Neural progenitor cell (in vitro differentiated cells): ENCODE data around the gene FERD3L. TPM values are rescaled to one million over a fixed set of nuclear protein-coding genes. Genes with fewer than 3 reads are reported as not detected.
"Not testable (repeated sequence)": the region's sequence is repeated elsewhere in the genome, so short reads cannot be mapped to it uniquely, and the experiment has no call there.

Source experiments
- DNase-seq: peaks from one replicate; pipeline ENCODE4 v3.0.0-alpha.2; 2016; ENCODE audit warnings: low spot score
- H2AFZ ChIP-seq: fragments of 200-600 bp; sonication (generic); replicated peaks from 2 replicates; pipeline ENCODE4 v1.6.1; 2016; ENCODE audit warnings: antibody characterized with exemption
- H3F3A ChIP-seq: fragments of 200-600 bp; sonication (generic); 2 replicates; pipeline ENCODE4 v1.6.1; 2016; ENCODE audit warnings: antibody characterized with exemption, low read depth
- H3K27ac ChIP-seq: fragments of 200-600 bp; sonication (generic); 2 replicates; pipeline ENCODE4 v1.5.1; 2016; ENCODE audit warnings: mild to moderate bottlenecking
- H3K27me3 ChIP-seq: fragments of 200-600 bp; sonication (generic); 2 replicates; pipeline ENCODE4 v1.6.1; 2016; ENCODE audit warnings: mild to moderate bottlenecking, moderate library complexity
- H3K36me3 ChIP-seq: fragments of 200-600 bp; sonication (generic); 2 replicates; pipeline ENCODE4 v1.5.1; 2016
- H3K4me1 ChIP-seq: fragments of 200-600 bp; sonication (generic); 2 replicates; pipeline ENCODE4 v1.6.1; 2016; ENCODE audit warnings: mixed run types
- H3K4me2 ChIP-seq: fragments of 200-600 bp; sonication (generic); 2 replicates; pipeline ENCODE4 v1.6.1; 2016
- H3K4me3 ChIP-seq: fragments of 200-600 bp; sonication (generic); 2 replicates; pipeline ENCODE4 v1.5.1; 2016
- H3K79me2 ChIP-seq: fragments of 200-600 bp; sonication (generic); 2 replicates; pipeline ENCODE4 v1.6.1; 2016; ENCODE audit warnings: low read depth
- H3K9ac ChIP-seq: fragments of 200-600 bp; sonication (generic); 2 replicates; pipeline ENCODE4 v1.6.1; 2016
- H3K9me3 ChIP-seq: fragments of 200-600 bp; sonication (generic); 2 replicates; pipeline ENCODE4 v1.5.1; 2016; ENCODE audit warnings: low read depth
- H4K20me1 ChIP-seq: fragments of 200-600 bp; sonication (generic); 2 replicates; pipeline ENCODE4 v1.6.1; 2016; ENCODE audit warnings: low read depth
- H3K27ac Mint-ChIP-seq: 3 replicates; pipeline ENCODE4 v1.8.0; 2021; ENCODE audit warnings: mixed read lengths
- H3K27me3 Mint-ChIP-seq: 2 replicates; pipeline ENCODE4 v1.8.0; 2022; ENCODE audit warnings: low read depth, mild to moderate bottlenecking, inconsistent platforms, moderate library complexity, mixed read lengths; ENCODE audit not compliant: insufficient read depth
- H3K36me3 Mint-ChIP-seq: 3 replicates; pipeline ENCODE4 v1.8.0; 2021; ENCODE audit warnings: mixed read lengths
- H3K4me1 Mint-ChIP-seq: 3 replicates; pipeline ENCODE4 v1.8.0; 2021; ENCODE audit warnings: mixed read lengths
- H3K4me3 Mint-ChIP-seq: 3 replicates; pipeline ENCODE4 v1.8.0; 2021; ENCODE audit warnings: mild to moderate bottlenecking, moderate library complexity, mixed read lengths
- H3K9me3 Mint-ChIP-seq: 3 replicates; pipeline ENCODE4 v1.8.0; 2020; ENCODE audit warnings: mixed read lengths
- CTCF ChIP-seq: fragments of 200-600 bp; sonication (generic); IDR thresholded peaks from 2 replicates; pipeline ENCODE4 v1.5.1; 2017; ENCODE audit warnings: antibody characterized with exemption, mild to moderate bottlenecking
- EZH2 ChIP-seq: fragments of 200-600 bp; sonication (generic); IDR thresholded peaks from 2 replicates; pipeline ENCODE4 v1.6.1; 2017; ENCODE audit warnings: antibody characterized with exemption, mild to moderate bottlenecking, moderate library complexity
- EZH2phosphoT487 ChIP-seq: fragments of 200-600 bp; sonication (generic); IDR thresholded peaks from 2 replicates; pipeline ENCODE4 v1.6.1; 2017; ENCODE audit warnings: antibody characterized with exemption
- total RNA-seq: library from RNA; depleted of rRNA; stranded (reverse); fragments of >200 nt; gene quantifications from 2 replicates; pipeline ENCODE4 v1.2.3, GENCODE V29; 2015; ENCODE audit warnings: low replicate concordance

FERD3L gene
- not detected in 2 replicates for total RNA-seq

GRCh38 chr7:19144661-19145433 lies at the start of gene FERD3L:
TSS of gene FERD3L (minus strand) at chr7:19145421. CDS start at chr7:19145362, 59 bp downstream.
- no peaks in the 10 kb centered on the region for H3K36me3 Mint-ChIP-seq
- no peaks in the 10 kb centered on the region for H3K9me3 Mint-ChIP-seq
- H3K27ac Mint-ChIP-seq: no peak within 1 kb of the TSS
- Histone ChIP-seq H3K4me3 (peak within 1 kb of the TSS; percentile 42), H3K4me2 (peak within 1 kb of the TSS; percentile 73), H3K36me3 (no peaks in the 10 kb centered on the region), H2AFZ (no peak within 1 kb of the TSS), H3K4me1 (peaks cover 22% of the 10 kb centered on the region), H3K79me2 (no peaks in the 10 kb centered on the region), H4K20me1 (peaks cover 46% of the 10 kb centered on the region), H3K9me3 (no peaks in the 10 kb centered on the region), H3F3A (peaks cover 10% of the 10 kb centered on the region), H3K9ac (no peak within 1 kb of the TSS), H3K27ac (no peak within 1 kb of the TSS), H3K27me3 (peaks cover 93% of the 10 kb centered on the region)
- TF ChIP-seq EZH2phosphoT487 (peak; percentile 72), CTCF (no peak), EZH2 (peak; percentile 82)
- H3K27me3 Mint-ChIP-seq: peaks cover 47% of the 10 kb centered on the region
- DNase-seq: peak; percentile 35
- peak within 1 kb of the TSS; percentile 84 for H3K4me3 Mint-ChIP-seq
- peaks cover 29% of the 10 kb centered on the region for H3K4me1 Mint-ChIP-seq

GRCh38 chr7:19194417-19194816 lies 49.2 kb upstream of the FERD3L start:
- peak overlapping the region; percentile 42 for H3K9ac ChIP-seq
- H3K36me3 Mint-ChIP-seq, H3K9me3 ChIP-seq, H4K20me1 ChIP-seq, H3K4me1 ChIP-seq, H3F3A ChIP-seq, H3K27ac ChIP-seq, H3K27me3 Mint-ChIP-seq, DNase-seq, H3K79me2 ChIP-seq, H3K27ac Mint-ChIP-seq, H3K4me1 Mint-ChIP-seq, H3K36me3 ChIP-seq, H3K27me3 ChIP-seq: not testable (repeated sequence)
- H3K9me3 Mint-ChIP-seq: peaks cover 13% of the 10 kb centered on the region
- peak overlapping the region; percentile 86 for H3K4me2 ChIP-seq
- peak overlapping the region; percentile 97 for H2AFZ ChIP-seq
- H3K4me3 ChIP-seq: peak overlapping the region; percentile 65
- H3K4me3 Mint-ChIP-seq: peak overlapping the region; percentile 77

DNA sequence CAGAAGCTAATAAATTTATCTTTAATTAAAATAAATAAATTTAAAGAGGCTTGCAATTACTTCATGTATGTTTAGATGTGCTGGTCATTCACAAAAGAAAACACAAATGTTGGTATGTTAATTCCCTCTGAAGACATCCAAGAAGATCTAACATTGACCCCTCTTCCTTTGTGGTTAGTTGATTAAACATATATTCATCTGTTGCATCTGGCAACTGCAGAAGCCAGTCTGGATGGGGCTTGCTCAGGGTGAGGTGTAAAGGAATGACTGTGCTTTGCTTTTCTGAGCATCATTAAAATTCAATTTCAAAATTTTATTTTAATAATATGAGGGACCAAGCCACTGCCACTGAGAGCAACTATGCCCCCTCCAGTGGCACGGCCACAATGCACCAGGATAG lies 36.4 kb upstream of the FERD3L start:
- no peaks in the 10 kb centered on the region for H3K36me3 ChIP-seq
- Mint-ChIP-seq H3K27ac (no peak overlapping the region), H3K27me3 (no peaks in the 10 kb centered on the region), H3K36me3 (no peaks in the 10 kb centered on the region), H3K4me1 (no peaks in the 10 kb centered on the region), H3K9me3 (peaks cover 16% of the 10 kb centered on the region), H3K4me3 (no peak overlapping the region)
- no peak for DNase-seq
- no peaks in the 10 kb centered on the region for H3K4me1 ChIP-seq
- TF ChIP-seq EZH2 (no peak), EZH2phosphoT487 (no peak), CTCF (no peak)
- no peaks in the 10 kb centered on the region for H3K79me2 ChIP-seq
- no peak overlapping the region for H3K4me2 ChIP-seq
- H3K4me3 ChIP-seq: no peak overlapping the region
- no peaks in the 10 kb centered on the region for H4K20me1 ChIP-seq
- no peak overlapping the region for H3K9ac ChIP-seq
- no peaks in the 10 kb centered on the region for H3F3A ChIP-seq
- H3K9me3 ChIP-seq: no peaks in the 10 kb centered on the region
- no peak overlapping the region for H3K27ac ChIP-seq
- H2AFZ ChIP-seq: no peak overlapping the region
- H3K27me3 ChIP-seq: no peaks in the 10 kb centered on the region

DNA sequence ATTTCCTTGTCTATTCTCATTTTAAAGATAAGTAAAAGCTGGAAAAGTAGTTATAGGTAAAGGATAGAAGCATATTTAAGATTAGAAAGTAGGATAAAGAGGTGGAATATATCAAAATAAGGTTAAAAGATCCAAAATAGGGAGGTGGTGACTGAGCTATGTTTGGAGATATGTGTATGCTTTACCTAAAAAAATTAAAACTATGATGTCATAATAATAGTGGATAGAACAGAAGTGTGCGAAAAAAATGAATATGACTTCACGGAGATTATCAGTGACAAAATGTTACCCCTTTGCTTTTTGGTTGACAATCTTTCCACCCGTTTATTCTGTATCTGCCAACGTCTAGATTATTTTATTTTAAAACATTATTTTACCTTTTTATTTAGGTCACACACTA lies 33.4 kb upstream of the FERD3L start:
- no peak overlapping the region for H2AFZ ChIP-seq
- H3K4me1 Mint-ChIP-seq: no peaks in the 10 kb centered on the region
- no peak overlapping the region for H3K27ac ChIP-seq
- peaks cover 7% of the 10 kb centered on the region for H3K9me3 Mint-ChIP-seq
- H3K4me1 ChIP-seq: no peaks in the 10 kb centered on the region
- no peaks in the 10 kb centered on the region for H3K36me3 ChIP-seq
- DNase-seq: no peak
- no peak overlapping the region for H3K4me3 Mint-ChIP-seq
- H3K9me3 ChIP-seq: no peaks in the 10 kb centered on the region
- H3K4me3 ChIP-seq: no peak overlapping the region
- no peak overlapping the region for H3K9ac ChIP-seq
- no peaks in the 10 kb centered on the region for H3F3A ChIP-seq
- no peak for TF ChIP-seq CTCF
- no peak for TF ChIP-seq EZH2phosphoT487
- TF ChIP-seq EZH2: no peak
- H3K36me3 Mint-ChIP-seq: no peaks in the 10 kb centered on the region
- H3K4me2 ChIP-seq: no peak overlapping the region
- H4K20me1 ChIP-seq: no peaks in the 10 kb centered on the region
- no peak overlapping the region for H3K27ac Mint-ChIP-seq
- H3K79me2 ChIP-seq: no peaks in the 10 kb centered on the region
- no peaks in the 10 kb centered on the region for H3K27me3 Mint-ChIP-seq
- no peaks in the 10 kb centered on the region for H3K27me3 ChIP-seq
